Measurements from ENCODE around the gene NT5C1B. TPM values are rescaled to one million over a fixed set of nuclear protein-coding genes. Genes with fewer than 3 reads are reported as not detected.

NT5C1B gene
- total RNA-seq, 1 experiment from 2014 or later = not detected

DNA sequence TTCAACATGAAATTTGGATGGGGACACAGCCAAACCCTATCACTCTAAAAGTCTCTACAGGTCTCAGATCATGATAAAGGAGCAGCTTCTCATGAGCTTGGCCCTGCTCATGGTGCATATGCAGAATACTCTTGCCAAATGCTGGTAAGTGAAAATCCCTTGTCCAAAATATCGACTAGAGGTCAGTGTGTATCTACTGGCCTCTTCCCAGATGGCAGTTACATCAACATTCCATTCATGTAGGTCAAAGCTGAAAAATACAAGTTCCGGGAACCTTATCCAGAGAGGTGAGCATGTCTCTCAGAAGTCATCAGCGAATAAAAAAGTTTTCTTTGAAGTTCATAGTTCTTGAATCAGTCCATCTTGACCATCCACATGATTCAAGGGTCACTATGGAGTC is 7.6 kb upstream of the NT5C1B start:
- H3F3A ChIP-seq (ENCODE audit: insufficient read depth, low read depth) = no peaks in the 10 kb centered on the region
- H3K4me1 ChIP-seq (replicated peaks; ENCODE audit: insufficient read depth) = no peaks in the 10 kb centered on the region
- no peaks in the 10 kb centered on the region for H3K36me3 ChIP-seq (ENCODE audit: low read depth)
- intact Hi-C loops (cut with micrococcal nuclease; ENCODE audit: unreplicated experiment) = no loop called here
- ChIA-PET POLR2A (ENCODE audit: unreplicated experiment) (no interaction called here), CTCF (no interaction called here)
- no TSS peak for BruUV-seq (replicated peaks)
- no peak overlapping the region for H3K4me3 ChIP-seq
- no peak for DNase-seq
- no peak overlapping the region for H3K4me2 ChIP-seq
- no peaks in the 10 kb centered on the region for H3K79me2 ChIP-seq (ENCODE audit: low read depth)
- no peak overlapping the region for H3K27ac ChIP-seq
- H3K9me2 ChIP-seq (ENCODE audit: insufficient read depth) = no peaks in the 10 kb centered on the region
- no peaks in the 10 kb centered on the region for H3K9me3 ChIP-seq (ENCODE audit: insufficient read depth, low read depth)
- no peak overlapping the region for H2AFZ ChIP-seq
- no peaks in the 10 kb centered on the region for H4K20me1 ChIP-seq (ENCODE audit: insufficient read depth)
- TF ChIP-seq, protein P1, sequence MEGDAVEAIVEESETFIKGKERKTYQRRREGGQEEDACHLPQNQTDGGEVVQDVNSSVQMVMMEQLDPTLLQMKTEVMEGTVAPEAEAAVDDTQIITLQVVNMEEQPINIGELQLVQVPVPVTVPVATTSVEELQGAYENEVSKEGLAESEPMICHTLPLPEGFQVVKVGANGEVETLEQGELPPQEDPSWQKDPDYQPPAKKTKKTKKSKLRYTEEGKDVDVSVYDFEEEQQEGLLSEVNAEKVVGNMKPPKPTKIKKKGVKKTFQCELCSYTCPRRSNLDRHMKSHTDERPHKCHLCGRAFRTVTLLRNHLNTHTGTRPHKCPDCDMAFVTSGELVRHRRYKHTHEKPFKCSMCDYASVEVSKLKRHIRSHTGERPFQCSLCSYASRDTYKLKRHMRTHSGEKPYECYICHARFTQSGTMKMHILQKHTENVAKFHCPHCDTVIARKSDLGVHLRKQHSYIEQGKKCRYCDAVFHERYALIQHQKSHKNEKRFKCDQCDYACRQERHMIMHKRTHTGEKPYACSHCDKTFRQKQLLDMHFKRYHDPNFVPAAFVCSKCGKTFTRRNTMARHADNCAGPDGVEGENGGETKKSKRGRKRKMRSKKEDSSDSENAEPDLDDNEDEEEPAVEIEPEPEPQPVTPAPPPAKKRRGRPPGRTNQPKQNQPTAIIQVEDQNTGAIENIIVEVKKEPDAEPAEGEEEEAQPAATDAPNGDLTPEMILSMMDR (conservative IDR thresholded peaks at IDR 0.05) = no peak
- no peak for TF ChIP-seq EZH2 (IDR thresholded peaks at IDR 0.05; ENCODE audit: low read depth)
- H3K27me3 ChIP-seq (ENCODE audit: insufficient read depth, low read depth) = no peaks in the 10 kb centered on the region

DNA sequence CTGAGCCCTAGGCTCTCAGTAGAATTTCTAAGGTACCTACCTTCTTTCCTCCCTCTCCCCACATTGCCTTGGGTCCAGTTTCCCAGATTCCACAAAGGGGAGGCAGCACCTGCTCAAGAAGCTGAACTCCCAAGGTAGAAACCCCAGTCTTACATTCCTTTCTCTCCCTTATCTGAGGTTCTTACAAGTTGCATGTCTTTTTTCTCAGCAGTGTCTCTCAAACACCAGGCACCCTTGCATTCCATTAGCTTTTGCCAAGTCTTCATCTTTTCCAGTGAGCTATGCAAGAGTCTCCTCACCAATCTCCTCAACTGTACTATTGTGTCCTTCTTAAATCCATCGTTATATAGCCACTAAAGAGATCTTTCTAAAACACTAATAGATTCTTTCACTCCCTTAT is 4.1 kb upstream of the NT5C1B start:
- Histone ChIP-seq H3K4me1 (replicated peaks; ENCODE audit: insufficient read depth) (no peaks in the 10 kb centered on the region), H3K9me3 (ENCODE audit: insufficient read depth, low read depth) (no peaks in the 10 kb centered on the region), H3F3A (ENCODE audit: insufficient read depth, low read depth) (no peaks in the 10 kb centered on the region), H3K79me2 (ENCODE audit: low read depth) (no peaks in the 10 kb centered on the region), H3K9me2 (ENCODE audit: insufficient read depth) (no peaks in the 10 kb centered on the region), H3K27me3 (ENCODE audit: insufficient read depth, low read depth) (no peaks in the 10 kb centered on the region), H3K27ac (no peak overlapping the region), H4K20me1 (ENCODE audit: insufficient read depth) (no peaks in the 10 kb centered on the region), H2AFZ (no peak overlapping the region), H3K4me2 (no peak overlapping the region), H3K36me3 (ENCODE audit: low read depth) (no peaks in the 10 kb centered on the region), H3K4me3 (no peak overlapping the region)
- POLR2A ChIA-PET (ENCODE audit: unreplicated experiment) = no interaction called here
- CTCF ChIA-PET = no interaction called here
- no peak for TF ChIP-seq EZH2 (IDR thresholded peaks at IDR 0.05; ENCODE audit: low read depth)
- TF ChIP-seq, protein P1 (conservative IDR thresholded peaks at IDR 0.05) = no peak
- no TSS peak for BruUV-seq (replicated peaks)
- DNase-seq = no peak
- intact Hi-C loops (cut with micrococcal nuclease; ENCODE audit: unreplicated experiment) = no loop called here

DNA sequence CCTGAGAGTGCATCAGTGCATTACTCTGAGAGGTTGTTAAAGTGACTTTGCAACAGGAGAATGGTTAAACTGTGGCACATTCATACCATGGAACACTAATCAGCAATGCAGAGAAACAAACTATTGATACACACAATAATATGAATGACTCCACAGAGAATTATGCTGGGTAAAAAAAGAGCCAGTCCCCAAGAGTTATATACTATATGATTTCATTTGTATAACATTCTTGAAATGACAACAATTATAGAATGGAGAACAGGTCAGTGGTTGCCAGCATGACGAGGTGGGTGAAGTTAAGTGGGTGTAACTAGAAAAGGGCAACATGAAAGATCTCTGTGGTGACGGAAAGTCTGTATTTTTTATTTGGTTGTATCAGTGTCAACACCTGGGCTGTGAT is 3.0 kb upstream of the NT5C1B start:
- H3K4me2 ChIP-seq = no peak overlapping the region
- H3K9me2 ChIP-seq (ENCODE audit: insufficient read depth) = no peaks in the 10 kb centered on the region
- no peaks in the 10 kb centered on the region for H3K79me2 ChIP-seq (ENCODE audit: low read depth)
- no peak overlapping the region for H3K27ac ChIP-seq
- TF ChIP-seq EZH2 (IDR thresholded peaks at IDR 0.05; ENCODE audit: low read depth) = no peak
- TF ChIP-seq, protein P1 (conservative IDR thresholded peaks at IDR 0.05) = no peak
- no peak for DNase-seq
- no peak overlapping the region for H3K4me3 ChIP-seq
- H3K27me3 ChIP-seq (ENCODE audit: insufficient read depth, low read depth) = no peaks in the 10 kb centered on the region
- intact Hi-C loops (cut with micrococcal nuclease; ENCODE audit: unreplicated experiment) = no loop called here
- no peaks in the 10 kb centered on the region for H3K4me1 ChIP-seq (replicated peaks; ENCODE audit: insufficient read depth)
- no peaks in the 10 kb centered on the region for H3F3A ChIP-seq (ENCODE audit: insufficient read depth, low read depth)
- CTCF ChIA-PET = no interaction called here
- H3K36me3 ChIP-seq (ENCODE audit: low read depth) = 0 out of 2 replicates have a peak, but pooled peaks cover 4% of the 10 kb centered on the region
- H4K20me1 ChIP-seq (ENCODE audit: insufficient read depth) = no peaks in the 10 kb centered on the region
- BruUV-seq (replicated peaks) = no TSS peak
- no peaks in the 10 kb centered on the region for H3K9me3 ChIP-seq (ENCODE audit: insufficient read depth, low read depth)
- H2AFZ ChIP-seq = no peak overlapping the region
- POLR2A ChIA-PET (ENCODE audit: unreplicated experiment) = interaction anchor here (0.7 kb wide), 1 partner anchor 52 kb away, joined by 4 read pairs; no protein-coding TSS in a partner anchor

Measured in PC-9 (cell line).